HG03565 (cell line): ENCODE measurements around the gene CYP4F8.
"Not testable (repeated sequence)": the region's sequence is repeated elsewhere in the genome, so short reads cannot be mapped to it uniquely, and the experiment has no call there.

Source experiments
- ATAC-seq: cut with Tn5 transposase; IDR thresholded peaks from one replicate; pipeline ENCODE4 v1.9.1; 2021; ENCODE audit warnings: mild to moderate bottlenecking, moderate library complexity; ENCODE audit not compliant: unreplicated experiment

The CYP4F8 gene

GRCh38 chr19:15643387-15643786 is 28.4 kb downstream of the CYP4F8 start:
- ATAC-seq = no peak

- no peak for ATAC-seq
Measured at GRCh38 chr19:15644066-15644741, 29.2 kb downstream of the CYP4F8 start.

GRCh38 chr19:15644816-15645215 is 29.8 kb downstream of the CYP4F8 start:
- no peak for ATAC-seq

GRCh38 chr19:15649526-15649925 is 34.5 kb downstream of the CYP4F8 start:
- no peak for ATAC-seq

- not testable (repeated sequence) for ATAC-seq
Measured at GRCh38 chr19:15650123-15650522, 35.1 kb downstream of the CYP4F8 start.

- no peak for ATAC-seq
Measured at GRCh38 chr19:15651791-15652190, 36.8 kb downstream of the CYP4F8 start.

GRCh38 chr19:15652559-15653278 is 37.7 kb downstream of the CYP4F8 start:
- ATAC-seq = no peak

- ATAC-seq = no peak
Measured at GRCh38 chr19:15656467-15656866, 41.4 kb downstream of the CYP4F8 start.

- ATAC-seq = no peak
Measured at GRCh38 chr19:15663247-15663646, 48.2 kb downstream of the CYP4F8 start.

- ATAC-seq = no peak
Measured at GRCh38 chr19:15666186-15666585, 51.2 kb downstream of the CYP4F8 start.

- no peak for ATAC-seq
Measured at GRCh38 chr19:15666883-15667282, 51.9 kb downstream of the CYP4F8 start.

- ATAC-seq = no peak
Measured at GRCh38 chr19:15669440-15669839, 54.4 kb downstream of the CYP4F8 start.

GRCh38 chr19:15669891-15670290 is 54.9 kb downstream of the CYP4F8 start:
- no peak for ATAC-seq

- ATAC-seq = no peak
Measured at GRCh38 chr19:15671237-15671821, 56.3 kb downstream of the CYP4F8 start.

GRCh38 chr19:15671891-15672579 is 57.0 kb downstream of the CYP4F8 start:
- no peak for ATAC-seq

- no peak for ATAC-seq
Measured at GRCh38 chr19:15672580-15673175, 57.7 kb downstream of the CYP4F8 start, which contains the start of gene CYP4F12. TSS of gene CYP4F12 (plus strand) at chr19:15673087. CDS start at chr19:15673530, 443 bp downstream.

- no peak for ATAC-seq
Measured at GRCh38 chr19:15673176-15673654, 58.2 kb downstream of the CYP4F8 start.

GRCh38 chr19:15675560-15675959 is 60.5 kb downstream of the CYP4F8 start:
- ATAC-seq = no peak

- ATAC-seq = no peak
Measured at GRCh38 chr19:15679089-15679488, 64.1 kb downstream of the CYP4F8 start.

- ATAC-seq = not testable (repeated sequence)
Measured at GRCh38 chr19:15679865-15680264, 64.8 kb downstream of the CYP4F8 start.
